Neural progenitor cell (in vitro differentiated cells): ENCODE results near the gene ENDOG.

Experiments used
- EZH2 ChIP-seq: fragments of 200-600 bp; sonication (generic); IDR thresholded peaks from 2 replicates; pipeline ENCODE4 v1.6.1; 2017; ENCODE audit warnings: antibody characterized with exemption, mild to moderate bottlenecking, moderate library complexity
- TF ChIP-seq, protein P1 (sequence below): fragments of 200-600 bp; sonication (generic); IDR thresholded peaks from 2 replicates; pipeline ENCODE4 v1.5.1; 2017; ENCODE audit warnings: antibody characterized with exemption, mild to moderate bottlenecking

- TF ChIP-seq, protein P1, sequence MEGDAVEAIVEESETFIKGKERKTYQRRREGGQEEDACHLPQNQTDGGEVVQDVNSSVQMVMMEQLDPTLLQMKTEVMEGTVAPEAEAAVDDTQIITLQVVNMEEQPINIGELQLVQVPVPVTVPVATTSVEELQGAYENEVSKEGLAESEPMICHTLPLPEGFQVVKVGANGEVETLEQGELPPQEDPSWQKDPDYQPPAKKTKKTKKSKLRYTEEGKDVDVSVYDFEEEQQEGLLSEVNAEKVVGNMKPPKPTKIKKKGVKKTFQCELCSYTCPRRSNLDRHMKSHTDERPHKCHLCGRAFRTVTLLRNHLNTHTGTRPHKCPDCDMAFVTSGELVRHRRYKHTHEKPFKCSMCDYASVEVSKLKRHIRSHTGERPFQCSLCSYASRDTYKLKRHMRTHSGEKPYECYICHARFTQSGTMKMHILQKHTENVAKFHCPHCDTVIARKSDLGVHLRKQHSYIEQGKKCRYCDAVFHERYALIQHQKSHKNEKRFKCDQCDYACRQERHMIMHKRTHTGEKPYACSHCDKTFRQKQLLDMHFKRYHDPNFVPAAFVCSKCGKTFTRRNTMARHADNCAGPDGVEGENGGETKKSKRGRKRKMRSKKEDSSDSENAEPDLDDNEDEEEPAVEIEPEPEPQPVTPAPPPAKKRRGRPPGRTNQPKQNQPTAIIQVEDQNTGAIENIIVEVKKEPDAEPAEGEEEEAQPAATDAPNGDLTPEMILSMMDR = no peak
- no peak for TF ChIP-seq EZH2
Observed at GRCh38 chr9:128861501-128861900, 43.2 kb downstream of the ENDOG start.
